K562 (cell line): Measurements from ENCODE around the gene TCF25. TPM values are rescaled to one million over a fixed set of nuclear protein-coding genes. Genes with fewer than 3 reads are reported as not detected.
A peak's percentile ranks its signal among the peaks of the same experiment; 100 is the strongest.

Source experiments
- CC2D1A ChIP-seq: fragments of 450-650 bp; IDR thresholded peaks from 2 replicates; pipeline ENCODE4 v1.6.1; 2017; ENCODE audit warnings: mild to moderate bottlenecking
- CEBPB ChIP-seq: fragments of 450-650 bp; IDR thresholded peaks from 2 replicates; pipeline ENCODE4 v1.6.1; 2016; ENCODE audit warnings: missing genetic modification characterization, missing compliant biosample characterization
- CEBPG ChIP-seq, 3 experiments: fragments of 200-800 bp in 1 of 3; sonication (Bioruptor generic) in 1 of 3; sonication (generic) in 1 of 3; formaldehyde crosslinking in 1 of 3; IDR thresholded peaks in 2 of 3; conservative IDR thresholded peaks in 1 of 3; 2 replicates each; pipeline versions ENCODE4 v1.6.1 to v1.8.0; 2016 to 2022; ENCODE audit warnings: missing compliant biosample characterization in 2 of 3, missing genetic modification characterization in 2 of 3, mild to moderate bottlenecking in 1 of 3, missing genetic modification reagents in 1 of 3
- CREB1 ChIP-seq, 2 experiments: sonication (generic) in 1 of 2; formaldehyde crosslinking in 1 of 2; IDR thresholded peaks; 2 replicates each; pipeline versions ENCODE4 v1.6.1 to v1.8.0; 2012 to 2022; ENCODE audit warnings: inconsistent platforms in 1 of 2, mild to moderate bottlenecking in 1 of 2, missing genetic modification reagents in 1 of 2, moderate library complexity in 1 of 2
- ETV6 ChIP-seq, 3 experiments: fragments of 150-350 bp in 1 of 3; sonication (generic) in 1 of 3; formaldehyde crosslinking in 1 of 3; IDR thresholded peaks; 2 replicates each; pipeline versions ENCODE4 v1.6.1 to v1.8.0; 2014 to 2022; ENCODE audit warnings: borderline replicate concordance in 2 of 3, low read depth in 2 of 3, antibody characterized with exemption in 1 of 3, low read length in 1 of 3, mild to moderate bottlenecking in 1 of 3, missing genetic modification reagents in 1 of 3
- KLF10 ChIP-seq: fragments of 250-450 bp; sonication (Bioruptor Pico); IDR thresholded peaks from 2 replicates; pipeline ENCODE4 v1.6.1; 2021; ENCODE audit warnings: matching md5 sums
- RHOXF2B ChIP-seq: fragments of 250-450 bp; sonication (Bioruptor Pico); conservative IDR thresholded peaks from 2 replicates; pipeline ENCODE4 v1.5.1; 2021
- ZBTB49 ChIP-seq: sonication (generic); formaldehyde crosslinking; IDR thresholded peaks from 2 replicates; pipeline ENCODE4 v1.8.0; 2022; ENCODE audit warnings: missing genetic modification reagents, mild to moderate bottlenecking, borderline replicate concordance
- ZNF274 ChIP-seq: IDR thresholded peaks from 2 replicates; pipeline ENCODE4 v1.6.1; 2011; ENCODE audit warnings: low read depth, mild to moderate bottlenecking, low read length, moderate library complexity, borderline replicate concordance
- ZNF436 ChIP-seq: fragments of 250-450, 450-650 bp; sonication (Bioruptor Pico); formaldehyde crosslinking; IDR thresholded peaks from 2 replicates; pipeline ENCODE4 v1.7.0; 2020; ENCODE audit warnings: mild to moderate bottlenecking
- ZNF583 ChIP-seq: fragments of 250-450 bp; sonication (Bioruptor Pico); IDR thresholded peaks from 2 replicates; pipeline ENCODE4 v1.4.0; 2020
- polyA plus RNA-seq, 8 experiments: library from polyadenylated mRNA; depleted of rRNA in 4 of 8; stranded (reverse) in 5 of 8; unstranded in 3 of 8; fragments of >200 nt; fragmentation: Nextera tagmentation in 2 of 8; fragmentation: Illumina TruSeq in 1 of 8; extraction: Ambion mirVana in 2 of 8; extraction: Trizol in 1 of 8; gene quantifications; 2 replicates each; pipeline versions ENCODE4 v1.2.1 to v1.2.3, GENCODE V29; 2011 to 2014; ENCODE audit warnings: inconsistent platforms in 1 of 8, missing spikeins in 1 of 8
- total RNA-seq, 7 experiments: library from RNA; depleted of rRNA in 6 of 7; stranded (reverse); fragments of >200 nt in 6 of 7; fragmentation: Illumina TruSeq in 2 of 7; extraction: Trizol in 2 of 7; gene quantifications; 2 replicates each; pipeline versions ENCODE4 v1.2.1 to v1.2.3, GENCODE V29; 2011 to 2021; ENCODE audit warnings: low replicate concordance in 1 of 7
- TF ChIP-seq, protein P1 (sequence below), 2 experiments: fragments of 450-650 bp in 1 of 2; sonication (generic) in 1 of 2; formaldehyde crosslinking in 1 of 2; IDR thresholded peaks; 2 replicates each; pipeline versions ENCODE4 v1.7.1 to v1.9.0; 2016 to 2022; ENCODE audit warnings: inconsistent platforms in 1 of 2, mild to moderate bottlenecking in 1 of 2, missing genetic modification reagents in 1 of 2

The TCF25 gene
- total and polyA plus RNA-seq, 9 of the 15 experiments (the other 6 are each of a cell fraction or from before 2014, with no cell fraction given): 9.0 to 154 (median 83.8) TPM

DNA sequence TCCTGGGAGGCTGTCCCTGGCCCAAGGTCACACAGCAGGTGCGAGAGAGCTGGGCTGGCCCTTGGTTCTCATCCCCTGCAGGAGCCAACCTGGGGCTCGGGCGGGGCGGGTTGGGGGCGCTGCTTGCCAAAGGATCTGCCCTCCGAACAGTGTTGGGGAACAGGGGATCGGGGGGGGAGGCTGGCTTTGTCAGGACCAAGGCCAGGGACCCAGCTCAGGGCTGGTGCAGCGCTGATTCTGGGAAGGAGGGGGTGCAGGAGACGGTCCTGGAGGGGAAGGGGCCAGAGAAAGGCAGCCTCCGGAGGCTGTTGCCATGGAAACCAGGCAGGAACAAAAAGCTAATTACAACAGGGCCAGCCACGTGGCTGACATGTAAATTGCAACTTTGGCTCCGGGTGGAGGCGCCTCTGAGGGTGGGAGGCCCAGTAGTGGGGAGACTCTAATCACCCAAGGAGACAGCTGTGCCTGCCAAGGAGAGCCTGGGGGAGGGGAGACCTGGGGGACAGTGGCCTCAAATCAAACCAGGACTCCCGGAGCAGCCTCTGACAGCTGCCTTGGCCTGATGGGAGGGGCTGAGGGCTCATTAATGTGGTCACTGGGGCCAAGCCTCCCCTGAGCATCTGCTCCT is 51.0 kb downstream of the TCF25 start (continued):
- TF ChIP-seq, protein P1, sequence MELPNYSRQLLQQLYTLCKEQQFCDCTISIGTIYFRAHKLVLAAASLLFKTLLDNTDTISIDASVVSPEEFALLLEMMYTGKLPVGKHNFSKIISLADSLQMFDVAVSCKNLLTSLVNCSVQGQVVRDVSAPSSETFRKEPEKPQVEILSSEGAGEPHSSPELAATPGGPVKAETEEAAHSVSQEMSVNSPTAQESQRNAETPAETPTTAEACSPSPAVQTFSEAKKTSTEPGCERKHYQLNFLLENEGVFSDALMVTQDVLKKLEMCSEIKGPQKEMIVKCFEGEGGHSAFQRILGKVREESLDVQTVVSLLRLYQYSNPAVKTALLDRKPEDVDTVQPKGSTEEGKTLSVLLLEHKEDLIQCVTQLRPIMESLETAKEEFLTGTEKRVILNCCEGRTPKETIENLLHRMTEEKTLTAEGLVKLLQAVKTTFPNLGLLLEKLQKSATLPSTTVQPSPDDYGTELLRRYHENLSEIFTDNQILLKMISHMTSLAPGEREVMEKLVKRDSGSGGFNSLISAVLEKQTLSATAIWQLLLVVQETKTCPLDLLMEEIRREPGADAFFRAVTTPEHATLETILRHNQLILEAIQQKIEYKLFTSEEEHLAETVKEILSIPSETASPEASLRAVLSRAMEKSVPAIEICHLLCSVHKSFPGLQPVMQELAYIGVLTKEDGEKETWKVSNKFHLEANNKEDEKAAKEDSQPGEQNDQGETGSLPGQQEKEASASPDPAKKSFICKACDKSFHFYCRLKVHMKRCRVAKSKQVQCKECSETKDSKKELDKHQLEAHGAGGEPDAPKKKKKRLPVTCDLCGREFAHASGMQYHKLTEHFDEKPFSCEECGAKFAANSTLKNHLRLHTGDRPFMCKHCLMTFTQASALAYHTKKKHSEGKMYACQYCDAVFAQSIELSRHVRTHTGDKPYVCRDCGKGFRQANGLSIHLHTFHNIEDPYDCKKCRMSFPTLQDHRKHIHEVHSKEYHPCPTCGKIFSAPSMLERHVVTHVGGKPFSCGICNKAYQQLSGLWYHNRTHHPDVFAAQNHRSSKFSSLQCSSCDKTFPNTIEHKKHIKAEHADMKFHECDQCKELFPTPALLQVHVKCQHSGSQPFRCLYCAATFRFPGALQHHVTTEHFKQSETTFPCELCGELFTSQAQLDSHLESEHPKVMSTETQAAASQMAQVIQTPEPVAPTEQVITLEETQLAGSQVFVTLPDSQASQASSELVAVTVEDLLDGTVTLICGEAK (IDR thresholded peaks at IDR 0.05): no peak
- TF ChIP-seq, protein P1 (CRISPR knock-in tag; IDR thresholded peaks at IDR 0.05): no peak
- no peak for TF ChIP-seq ZNF583 (CRISPR knock-in tag)
- TF ChIP-seq CEBPB: no peak
- TF ChIP-seq CC2D1A: no peak
- TF ChIP-seq ZNF274: no peak
- TF ChIP-seq CEBPG (CRISPR knock-in tag; IDR thresholded peaks at IDR 0.05): 0 out of 2 replicates have a peak, but pooled peaks have one; percentile 13
- TF ChIP-seq CEBPG (tag; conservative IDR thresholded peaks at IDR 0.05 in 1 of 2, IDR thresholded peaks at IDR 0.05 in 1 of 2): no peak
- no peak for TF ChIP-seq RHOXF2B (CRISPR knock-in tag)
- no peak for TF ChIP-seq ZBTB49 (CRISPR knock-in tag)
- TF ChIP-seq ETV6 (IDR thresholded peaks at IDR 0.05; ENCODE audit: borderline replicate concordance in 1 of 2, low read depth in 2 of 2, low read length in 1 of 2): no peak
- no peak for TF ChIP-seq ETV6 (CRISPR knock-in tag; IDR thresholded peaks at IDR 0.05; ENCODE audit: borderline replicate concordance)
- TF ChIP-seq ZNF436: no peak
- TF ChIP-seq KLF10: no peak
- TF ChIP-seq CREB1 (IDR thresholded peaks at IDR 0.05): no peak
- TF ChIP-seq CREB1 (CRISPR knock-in tag; IDR thresholded peaks at IDR 0.05): 0 out of 2 replicates have a peak, but pooled peaks have one; percentile 7
